Body of pancreas (tissue), 4 donors: ENCODE measurements around the gene GOLGA3.

Experiments
- POLR2A ChIP-seq, 3 donors: fragments of 450-650 bp; IDR thresholded peaks; one replicate each; pipeline ENCODE4 v1.6.1; 2016; ENCODE audit warnings: antibody characterized with exemption in 3 of 3, mild to moderate bottlenecking in 2 of 3
- TF ChIP-seq, protein P1 (sequence below), 7 experiments: fragments of 450-650 bp in 4 of 7; fragments of 200-600 bp in 3 of 7; sonication (generic) in 3 of 7; IDR thresholded peaks; one replicate each; pipeline ENCODE4 v1.5.1; 2016 to 2019; ENCODE audit warnings: antibody characterized with exemption in 7 of 7

DNA sequence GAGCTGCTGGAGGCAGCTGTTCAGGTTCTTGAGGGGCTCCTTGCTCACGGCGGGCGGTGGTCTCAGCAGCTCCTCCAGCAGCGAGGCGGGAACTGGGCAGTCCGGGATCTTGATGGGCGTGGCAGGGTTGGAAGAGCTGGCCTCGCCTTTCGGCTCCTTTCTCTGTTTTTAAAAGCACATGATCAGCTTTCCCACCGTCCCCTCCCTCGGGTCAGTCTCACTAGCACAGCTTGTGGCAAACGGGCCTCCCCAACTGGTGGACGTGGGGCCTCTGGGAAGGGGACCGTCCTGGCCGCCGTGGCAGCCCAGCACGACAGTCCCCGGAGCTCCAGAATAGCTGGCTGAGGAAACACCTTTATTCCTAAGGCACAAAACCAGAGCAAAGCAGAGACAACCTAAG, 54.5 kb downstream of the GOLGA3 start:
- TF ChIP-seq, protein P1, sequence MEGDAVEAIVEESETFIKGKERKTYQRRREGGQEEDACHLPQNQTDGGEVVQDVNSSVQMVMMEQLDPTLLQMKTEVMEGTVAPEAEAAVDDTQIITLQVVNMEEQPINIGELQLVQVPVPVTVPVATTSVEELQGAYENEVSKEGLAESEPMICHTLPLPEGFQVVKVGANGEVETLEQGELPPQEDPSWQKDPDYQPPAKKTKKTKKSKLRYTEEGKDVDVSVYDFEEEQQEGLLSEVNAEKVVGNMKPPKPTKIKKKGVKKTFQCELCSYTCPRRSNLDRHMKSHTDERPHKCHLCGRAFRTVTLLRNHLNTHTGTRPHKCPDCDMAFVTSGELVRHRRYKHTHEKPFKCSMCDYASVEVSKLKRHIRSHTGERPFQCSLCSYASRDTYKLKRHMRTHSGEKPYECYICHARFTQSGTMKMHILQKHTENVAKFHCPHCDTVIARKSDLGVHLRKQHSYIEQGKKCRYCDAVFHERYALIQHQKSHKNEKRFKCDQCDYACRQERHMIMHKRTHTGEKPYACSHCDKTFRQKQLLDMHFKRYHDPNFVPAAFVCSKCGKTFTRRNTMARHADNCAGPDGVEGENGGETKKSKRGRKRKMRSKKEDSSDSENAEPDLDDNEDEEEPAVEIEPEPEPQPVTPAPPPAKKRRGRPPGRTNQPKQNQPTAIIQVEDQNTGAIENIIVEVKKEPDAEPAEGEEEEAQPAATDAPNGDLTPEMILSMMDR (IDR thresholded peaks at IDR 0.05): no peak
- TF ChIP-seq POLR2A (IDR thresholded peaks at IDR 0.05): no peak
